Measurements from ENCODE around the gene MSANTD7. TPM values are rescaled to one million over a fixed set of nuclear protein-coding genes. Genes with fewer than 3 reads are reported as not detected.
A peak's percentile ranks its signal among the peaks of the same experiment; 100 is the strongest.

MSANTD7 gene
- total RNA-seq, 1 donor: 22.4 TPM

- Histone ChIP-seq H3K4me2 (ENCODE audit: insufficient read depth, low read length) (peak overlapping the region; percentile 93), H3K36me3 (ENCODE audit: insufficient read depth, low read length) (peaks cover 23% of the 10 kb centered on the region), H4K20me1 (ENCODE audit: insufficient read depth, low read length) (peaks cover 4% of the 10 kb centered on the region), H3K4me3 (ENCODE audit: insufficient read depth, low read length) (peak overlapping the region; percentile 97), H3K27ac (ENCODE audit: low read depth, low read length) (peak overlapping the region; percentile 83), H3K4me1 (ENCODE audit: insufficient read depth, low read length) (peaks cover 12% of the 10 kb centered on the region), H3K9me3 (ENCODE audit: low read depth, low read length) (no peaks in the 10 kb centered on the region), H3K79me2 (ENCODE audit: insufficient read depth, low read length) (peaks cover 36% of the 10 kb centered on the region), H3K27me3 (ENCODE audit: insufficient read depth, low read length) (no peaks in the 10 kb centered on the region), H2AFZ (ENCODE audit: low read length) (peak overlapping the region; percentile 98)
- no peak for DNase-seq (ENCODE audit: insufficient read length, low spot score, missing footprints)
- TF ChIP-seq CTCF (IDR thresholded peaks at IDR 0.05; ENCODE audit: extremely low read depth, low read depth, low read length): no peak
Measured at GRCh38 chr10:14837003-14837756, 926 bp upstream of the MSANTD7 start.

- peak overlapping the region; percentile 86 for H3K27ac ChIP-seq (ENCODE audit: low read depth, low read length)
- H3K27me3 ChIP-seq (ENCODE audit: insufficient read depth, low read length): no peaks in the 10 kb centered on the region
- peaks cover 12% of the 10 kb centered on the region for H3K4me1 ChIP-seq (ENCODE audit: insufficient read depth, low read length)
- peaks cover 4% of the 10 kb centered on the region for H4K20me1 ChIP-seq (ENCODE audit: insufficient read depth, low read length)
- DNase-seq (ENCODE audit: insufficient read length, low spot score, missing footprints): peak; percentile 71
- peak overlapping the region; percentile 97 for H3K4me3 ChIP-seq (ENCODE audit: insufficient read depth, low read length)
- no peaks in the 10 kb centered on the region for H3K9me3 ChIP-seq (ENCODE audit: low read depth, low read length)
- peak overlapping the region; percentile 96 for H2AFZ ChIP-seq (ENCODE audit: low read length)
- peak overlapping the region; percentile 88 for H3K4me2 ChIP-seq (ENCODE audit: insufficient read depth, low read length)
- H3K79me2 ChIP-seq (ENCODE audit: insufficient read depth, low read length): peaks cover 47% of the 10 kb centered on the region
- peaks cover 37% of the 10 kb centered on the region for H3K36me3 ChIP-seq (ENCODE audit: insufficient read depth, low read length)
- no peak for TF ChIP-seq CTCF (IDR thresholded peaks at IDR 0.05; ENCODE audit: extremely low read depth, low read depth, low read length)
Measured at GRCh38 chr10:14838582-14839304, 637 bp downstream of the MSANTD7 start.

DNA sequence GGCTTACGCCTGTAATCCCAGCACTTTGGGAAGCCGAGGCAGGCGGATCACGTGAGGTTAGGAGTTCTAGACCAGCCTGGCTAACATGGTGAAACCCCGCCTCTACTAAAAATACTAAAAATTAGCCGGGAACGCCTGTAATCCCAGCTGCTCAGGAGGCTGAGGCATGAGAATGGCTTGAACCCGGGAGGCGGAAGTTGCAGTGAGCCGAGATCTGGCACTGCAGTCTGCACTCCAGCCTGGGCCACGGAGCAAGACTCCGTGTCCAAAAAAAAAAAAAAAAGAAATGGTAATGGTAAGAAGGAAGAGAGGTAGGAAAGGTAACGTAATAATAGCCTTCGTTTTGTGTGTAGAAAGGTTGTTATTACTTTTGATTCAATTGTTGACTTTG lies 1.2 kb downstream of the MSANTD7 start:
- peak overlapping the region; percentile 86 for H3K27ac ChIP-seq (ENCODE audit: low read depth, low read length)
- peak overlapping the region; percentile 97 for H3K4me3 ChIP-seq (ENCODE audit: insufficient read depth, low read length)
- H3K27me3 ChIP-seq (ENCODE audit: insufficient read depth, low read length): no peaks in the 10 kb centered on the region
- H3K4me1 ChIP-seq (ENCODE audit: insufficient read depth, low read length): peaks cover 12% of the 10 kb centered on the region
- peak overlapping the region; percentile 96 for H2AFZ ChIP-seq (ENCODE audit: low read length)
- no peaks in the 10 kb centered on the region for H3K9me3 ChIP-seq (ENCODE audit: low read depth, low read length)
- H3K36me3 ChIP-seq (ENCODE audit: insufficient read depth, low read length): peaks cover 41% of the 10 kb centered on the region
- DNase-seq (ENCODE audit: insufficient read length, low spot score, missing footprints): no peak
- peak overlapping the region; percentile 88 for H3K4me2 ChIP-seq (ENCODE audit: insufficient read depth, low read length)
- TF ChIP-seq CTCF (IDR thresholded peaks at IDR 0.05; ENCODE audit: extremely low read depth, low read depth, low read length): no peak
- H4K20me1 ChIP-seq (ENCODE audit: insufficient read depth, low read length): peaks cover 4% of the 10 kb centered on the region
- H3K79me2 ChIP-seq (ENCODE audit: insufficient read depth, low read length): peaks cover 53% of the 10 kb centered on the region

GRCh38 chr10:14840178-14840577 lies 2.1 kb downstream of the MSANTD7 start:
- no peak overlapping the region for H3K27ac ChIP-seq (ENCODE audit: low read depth, low read length)
- H3K4me1 ChIP-seq (ENCODE audit: insufficient read depth, low read length): peaks cover 12% of the 10 kb centered on the region
- peaks cover 47% of the 10 kb centered on the region for H3K36me3 ChIP-seq (ENCODE audit: insufficient read depth, low read length)
- H3K4me2 ChIP-seq (ENCODE audit: insufficient read depth, low read length): no peak overlapping the region
- no peak overlapping the region for H3K4me3 ChIP-seq (ENCODE audit: insufficient read depth, low read length)
- peaks cover 4% of the 10 kb centered on the region for H4K20me1 ChIP-seq (ENCODE audit: insufficient read depth, low read length)
- peaks cover 56% of the 10 kb centered on the region for H3K79me2 ChIP-seq (ENCODE audit: insufficient read depth, low read length)
- DNase-seq (ENCODE audit: insufficient read length, low spot score, missing footprints): no peak
- no peaks in the 10 kb centered on the region for H3K27me3 ChIP-seq (ENCODE audit: insufficient read depth, low read length)
- no peaks in the 10 kb centered on the region for H3K9me3 ChIP-seq (ENCODE audit: low read depth, low read length)
- no peak overlapping the region for H2AFZ ChIP-seq (ENCODE audit: low read length)
- no peak for TF ChIP-seq CTCF (IDR thresholded peaks at IDR 0.05; ENCODE audit: extremely low read depth, low read depth, low read length)

Measured in osteoblast (primary cell).